GM12872 (cell line): ENCODE measurements around the gene GGACT.

Experiments
- CTCF ChIP-seq: IDR thresholded peaks from 3 replicates; pipeline ENCODE4 v1.5.1; 2011; ENCODE audit warnings: low read depth, mild to moderate bottlenecking, low read length, moderate library complexity; ENCODE audit not compliant: insufficient read depth

Gene GGACT

GRCh38 chr13:100581030-100581429, 7.6 kb downstream of the GGACT start:
- no peak for TF ChIP-seq CTCF

DNA sequence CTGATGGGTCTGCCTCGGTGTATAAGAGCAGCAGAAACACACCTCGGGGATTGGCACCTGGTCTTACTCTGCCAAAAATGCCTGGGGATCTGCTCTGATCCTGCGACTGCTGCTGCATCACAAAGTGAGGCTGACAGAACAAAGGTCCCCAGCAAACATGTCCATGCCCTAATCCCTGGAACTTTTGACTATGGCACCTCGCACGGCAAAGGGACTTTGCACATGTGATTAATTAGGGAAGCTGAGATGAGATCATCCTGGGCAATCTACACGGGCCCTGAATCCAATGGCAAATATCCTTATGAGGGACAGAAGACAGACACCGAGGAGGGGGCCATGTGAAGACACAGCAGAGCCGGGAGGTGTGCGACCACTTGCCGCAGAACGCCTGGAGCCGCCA, 8.5 kb downstream of the GGACT start:
- no peak for TF ChIP-seq CTCF

- TF ChIP-seq CTCF = peak; percentile 70
Observed at GRCh38 chr13:100573121-100573520, 15.5 kb downstream of the GGACT start.

DNA sequence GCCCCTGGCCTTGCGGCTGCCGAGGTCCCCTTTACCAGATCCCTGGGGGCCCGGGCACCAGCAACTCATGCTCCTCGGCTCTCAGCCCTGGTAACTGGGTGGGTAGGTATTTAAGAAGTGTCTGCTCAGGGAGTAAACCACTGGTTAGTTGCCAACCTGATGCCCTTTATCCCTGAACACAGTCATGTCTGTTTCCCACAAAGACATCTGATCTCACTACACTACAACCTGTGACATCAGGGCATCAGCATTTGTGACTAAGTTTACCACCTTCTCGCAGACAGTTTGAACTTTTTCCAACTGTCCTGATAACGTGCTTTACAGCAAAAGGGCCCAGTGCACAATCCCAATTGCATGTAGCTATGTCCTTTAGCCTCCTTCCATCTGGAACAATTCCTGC, 22.0 kb downstream of the GGACT start:
- no peak for TF ChIP-seq CTCF

DNA sequence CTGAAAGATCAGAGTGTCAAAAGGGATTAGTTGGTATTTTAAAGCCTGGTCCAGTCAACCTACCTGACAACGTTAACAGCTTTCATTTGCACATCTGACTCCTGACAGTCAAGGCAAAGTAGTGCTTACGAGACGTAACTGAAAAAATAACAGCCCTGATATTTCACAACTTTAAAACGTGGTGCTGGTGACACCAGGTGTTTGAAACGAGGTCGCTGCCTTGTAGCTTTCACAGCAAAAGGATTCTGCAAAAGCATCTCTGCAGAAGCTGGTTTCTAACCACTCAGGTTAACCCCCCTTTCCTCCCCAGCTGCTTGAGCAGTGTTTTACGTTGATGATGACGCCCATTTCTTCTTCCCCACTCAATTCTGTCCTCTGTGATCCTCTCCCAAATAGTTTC, 23.3 kb downstream of the GGACT start:
- TF ChIP-seq CTCF = no peak

GRCh38 chr13:100564444-100565223, 24.0 kb downstream of the GGACT start:
- no peak for TF ChIP-seq CTCF

- TF ChIP-seq CTCF = no peak
Observed at GRCh38 chr13:100563779-100564178, 24.8 kb downstream of the GGACT start.
